Sigmoid colon (tissue), 4 donors: ENCODE results near the gene SF3B2.

Experiments used
- CTCF ChIP-seq, 4 experiments: fragments of 450-650 bp in 3 of 4; fragments of 200-600 bp in 1 of 4; IDR thresholded peaks; one replicate each; pipeline ENCODE4 v1.5.1; 2016 to 2019; ENCODE audit warnings: antibody characterized with exemption in 4 of 4, mild to moderate bottlenecking in 3 of 4, moderate library complexity in 2 of 4
- EP300 ChIP-seq, 4 donors: sonication (generic); formaldehyde crosslinking; IDR thresholded peaks; one replicate each; pipeline ENCODE4 v1.6.1; 2017; ENCODE audit warnings: antibody characterized with exemption in 4 of 4
- POLR2AphosphoS5 ChIP-seq, 4 donors: sonication (generic); formaldehyde crosslinking; IDR thresholded peaks; one replicate each; pipeline ENCODE4 v1.6.1; 2017; ENCODE audit warnings: antibody characterized with exemption in 4 of 4

DNA sequence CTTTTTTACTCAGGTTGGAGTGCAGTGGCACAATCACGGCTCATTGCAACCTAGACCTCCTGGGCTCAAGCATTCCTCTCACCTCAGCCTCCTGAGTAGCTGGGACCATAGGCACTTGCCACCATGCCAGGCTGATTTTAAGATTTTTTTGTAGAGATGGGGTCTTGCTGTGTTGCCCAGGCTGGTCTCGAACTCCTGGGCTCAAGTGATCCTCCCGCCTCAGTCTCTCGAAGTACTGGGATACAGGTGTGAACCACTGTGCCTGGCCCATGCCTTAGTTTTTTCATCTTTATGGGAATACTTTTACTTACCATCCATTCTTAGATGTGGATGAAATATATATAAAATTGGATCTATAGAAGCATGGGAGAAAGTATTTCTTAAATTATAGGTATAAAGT is 23.1 kb downstream of the SF3B2 start:
- TF ChIP-seq POLR2AphosphoS5 (IDR thresholded peaks at IDR 0.05) (no peak), CTCF (IDR thresholded peaks at IDR 0.05) (no peak), EP300 (IDR thresholded peaks at IDR 0.05) (no peak)
